ENCODE data around the gene ARPC1A. TPM values are rescaled to one million over a fixed set of nuclear protein-coding genes. Genes with fewer than 3 reads are reported as not detected.

ARPC1A gene
- total RNA-seq, 1 donor from 2014 or later, result 51.6 TPM

DNA sequence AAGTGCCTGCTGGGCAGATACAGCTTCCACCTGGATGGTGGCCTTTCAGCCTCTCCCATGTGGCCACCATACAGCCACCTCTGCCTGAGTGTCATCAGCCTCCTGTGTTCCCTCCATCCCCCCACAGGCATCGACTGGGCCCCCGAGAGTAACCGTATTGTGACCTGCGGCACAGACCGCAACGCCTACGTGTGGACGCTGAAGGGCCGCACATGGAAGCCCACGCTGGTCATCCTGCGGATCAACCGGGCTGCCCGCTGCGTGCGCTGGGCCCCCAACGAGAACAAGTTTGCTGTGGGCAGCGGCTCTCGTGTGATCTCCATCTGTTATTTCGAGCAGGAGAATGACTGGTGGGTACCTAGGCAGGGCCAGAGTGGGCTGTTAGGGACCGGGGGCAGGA lies 62.2 kb downstream of the ARPC1A start:
- no peak overlapping the region for H3K27ac Mint-ChIP-seq
- intact Hi-C loops (cut with micrococcal nuclease), result loop anchor here (1.0 kb wide), 1 partner anchor 23 kb away; no protein-coding TSS in a partner anchor
- ATAC-seq (ENCODE audit: low read depth) (no peak), DNase-seq (no peak)
- peaks cover 69% of the 10 kb centered on the region for H3K36me3 Mint-ChIP-seq (ENCODE audit: low read depth)
- H3K4me1 Mint-ChIP-seq, result peaks cover 31% of the 10 kb centered on the region
- TF ChIP-seq, protein P1, sequence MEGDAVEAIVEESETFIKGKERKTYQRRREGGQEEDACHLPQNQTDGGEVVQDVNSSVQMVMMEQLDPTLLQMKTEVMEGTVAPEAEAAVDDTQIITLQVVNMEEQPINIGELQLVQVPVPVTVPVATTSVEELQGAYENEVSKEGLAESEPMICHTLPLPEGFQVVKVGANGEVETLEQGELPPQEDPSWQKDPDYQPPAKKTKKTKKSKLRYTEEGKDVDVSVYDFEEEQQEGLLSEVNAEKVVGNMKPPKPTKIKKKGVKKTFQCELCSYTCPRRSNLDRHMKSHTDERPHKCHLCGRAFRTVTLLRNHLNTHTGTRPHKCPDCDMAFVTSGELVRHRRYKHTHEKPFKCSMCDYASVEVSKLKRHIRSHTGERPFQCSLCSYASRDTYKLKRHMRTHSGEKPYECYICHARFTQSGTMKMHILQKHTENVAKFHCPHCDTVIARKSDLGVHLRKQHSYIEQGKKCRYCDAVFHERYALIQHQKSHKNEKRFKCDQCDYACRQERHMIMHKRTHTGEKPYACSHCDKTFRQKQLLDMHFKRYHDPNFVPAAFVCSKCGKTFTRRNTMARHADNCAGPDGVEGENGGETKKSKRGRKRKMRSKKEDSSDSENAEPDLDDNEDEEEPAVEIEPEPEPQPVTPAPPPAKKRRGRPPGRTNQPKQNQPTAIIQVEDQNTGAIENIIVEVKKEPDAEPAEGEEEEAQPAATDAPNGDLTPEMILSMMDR (IDR thresholded peaks at IDR 0.05), result no peak
- POLR2A ChIA-PET, result interaction anchor here (4.0 kb wide), 1 partner anchor 20 kb away, joined by 18 read pairs; the partner anchor contains the start of genes BUD31 and PDAP1
- H3K9me3 Mint-ChIP-seq, result no peaks in the 10 kb centered on the region
- no peaks in the 10 kb centered on the region for H3K27me3 Mint-ChIP-seq
- H3K4me3 Mint-ChIP-seq, result no peak overlapping the region
- CTCF ChIA-PET, result interaction anchor here (1.6 to 1.7 kb wide), 2 partner anchors 15 to 23 kb away, joined by 6 to 7 read pairs; no protein-coding TSS in a partner anchor

DNA sequence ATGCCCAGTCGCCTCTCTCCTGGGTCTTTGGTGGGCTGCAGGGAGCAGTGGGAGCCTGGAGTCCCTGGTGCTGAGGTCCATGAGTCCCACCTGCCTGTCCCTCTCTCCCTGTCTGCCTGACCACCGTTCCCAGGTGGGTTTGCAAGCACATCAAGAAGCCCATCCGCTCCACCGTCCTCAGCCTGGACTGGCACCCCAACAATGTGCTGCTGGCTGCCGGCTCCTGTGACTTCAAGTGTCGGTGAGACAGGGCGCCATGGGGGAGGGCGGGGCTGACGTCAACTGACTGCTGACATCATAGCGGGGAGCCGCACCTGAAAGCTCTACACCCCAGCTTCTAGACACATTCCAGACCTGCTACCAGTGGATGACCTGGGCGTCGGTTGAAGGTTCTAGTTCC lies 64.1 kb downstream of the ARPC1A start:
- peaks cover 31% of the 10 kb centered on the region for H3K4me1 Mint-ChIP-seq
- DNase-seq, result no peak
- H3K36me3 Mint-ChIP-seq (ENCODE audit: low read depth), result peaks cover 71% of the 10 kb centered on the region
- no peaks in the 10 kb centered on the region for H3K9me3 Mint-ChIP-seq
- no peaks in the 10 kb centered on the region for H3K27me3 Mint-ChIP-seq
- TF ChIP-seq, protein P1 (IDR thresholded peaks at IDR 0.05), result no peak
- POLR2A ChIA-PET, result interaction anchor here (1.1 to 4.0 kb wide), 2 partner anchors 15 to 18 kb away, joined by 8 to 18 read pairs; partner anchors contain the start of genes BUD31 and PDAP1
- no peak overlapping the region for H3K27ac Mint-ChIP-seq
- intact Hi-C loops (cut with micrococcal nuclease), result no loop called here
- no peak overlapping the region for H3K4me3 Mint-ChIP-seq
- no peak for ATAC-seq (ENCODE audit: low read depth)
- CTCF ChIA-PET, result no interaction called here

DNA sequence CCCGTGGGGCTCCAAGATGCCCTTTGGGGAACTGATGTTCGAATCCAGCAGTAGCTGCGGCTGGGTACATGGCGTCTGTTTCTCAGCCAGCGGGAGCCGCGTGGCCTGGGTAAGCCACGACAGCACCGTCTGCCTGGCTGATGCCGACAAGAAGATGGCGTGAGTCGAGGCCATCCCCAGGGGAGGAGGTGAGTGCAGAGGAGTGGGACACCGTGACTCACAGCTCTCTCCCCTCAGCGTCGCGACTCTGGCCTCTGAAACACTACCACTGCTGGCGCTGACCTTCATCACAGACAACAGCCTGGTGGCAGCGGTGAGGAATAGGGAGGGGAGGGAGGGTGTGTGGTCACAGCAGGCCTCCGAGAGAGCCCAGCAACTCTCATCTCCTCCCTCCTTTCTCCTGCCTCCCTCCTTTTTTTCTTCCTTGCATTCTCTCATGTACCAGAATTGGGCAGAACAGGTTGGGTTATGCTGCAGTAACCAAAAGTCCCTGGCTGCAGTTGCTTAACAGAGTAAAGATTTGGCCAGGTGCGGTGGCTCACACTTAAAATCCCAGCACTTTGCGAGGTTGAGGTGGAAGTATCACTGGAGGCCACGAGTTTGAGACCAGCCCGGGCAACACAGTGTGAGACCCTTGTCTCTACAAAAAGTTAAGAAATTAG lies 65.4 kb downstream of the ARPC1A start:
- DNase-seq, result no peak
- Mint-ChIP-seq H3K27ac (no peak overlapping the region), H3K27me3 (no peaks in the 10 kb centered on the region), H3K4me3 (no peak overlapping the region), H3K36me3 (ENCODE audit: low read depth) (peaks cover 80% of the 10 kb centered on the region), H3K4me1 (peaks cover 29% of the 10 kb centered on the region), H3K9me3 (no peaks in the 10 kb centered on the region)
- CTCF ChIA-PET, result no interaction called here
- ATAC-seq (ENCODE audit: low read depth), result no peak
- TF ChIP-seq, protein P1 (IDR thresholded peaks at IDR 0.05), result no peak
- POLR2A ChIA-PET, result interaction anchor here (0.7 to 4.0 kb wide), 4 partner anchors 10 to 107 kb away, joined by 3 to 62 read pairs (median 22); partner anchors contain the start of genes ARPC1B, BUD31 and PDAP1
- intact Hi-C loops (cut with micrococcal nuclease), result no loop called here

DNA sequence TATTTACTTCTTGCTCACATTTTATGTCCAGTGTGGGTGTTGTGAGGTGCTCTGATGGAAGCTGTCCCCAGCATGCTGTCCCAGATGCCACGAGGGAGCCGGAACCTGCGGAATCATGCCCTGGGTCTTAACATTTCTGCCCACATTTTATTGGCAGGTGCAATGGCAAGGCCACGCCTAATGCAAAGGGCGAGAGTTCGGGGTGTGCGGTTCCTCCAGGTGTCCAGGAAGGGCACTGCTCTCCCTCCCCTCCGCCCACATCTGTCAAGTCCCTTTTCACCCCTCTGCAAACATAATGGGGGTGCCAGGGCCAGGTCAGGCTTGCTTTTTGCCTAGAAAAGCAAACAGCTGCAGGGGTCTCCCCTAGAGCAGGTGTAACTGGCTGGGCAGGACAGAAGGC lies 66.3 kb downstream of the ARPC1A start:
- no peak for ATAC-seq (ENCODE audit: low read depth)

More for the DNA sequence above, 66.3 kb downstream of the ARPC1A start:
- Mint-ChIP-seq H3K27me3 (no peaks in the 10 kb centered on the region), H3K27ac (peak overlapping the region; percentile 31), H3K36me3 (ENCODE audit: low read depth) (peaks cover 79% of the 10 kb centered on the region), H3K9me3 (no peaks in the 10 kb centered on the region), H3K4me3 (peak overlapping the region; percentile 29), H3K4me1 (peaks cover 26% of the 10 kb centered on the region)
- ChIA-PET POLR2A (interaction anchor here (0.8 to 4.0 kb wide), 8 partner anchors 8 to 66 kb away, joined by 3 to 62 read pairs (median 7); partner anchors contain the start of genes ARPC1A, ARPC1B, BUD31 and PDAP1), CTCF (no interaction called here)
- intact Hi-C loops (cut with micrococcal nuclease), result no loop called here
- no peak for DNase-seq
- TF ChIP-seq, protein P1 (IDR thresholded peaks at IDR 0.05), result no peak

All from activated B cell treated with CpG ODN at 0.5 μM for 24 hours (primary cell).